Aorta (tissue), 5 donors: ENCODE measurements around the gene PLXNB2. TPM values are rescaled to one million over a fixed set of nuclear protein-coding genes. Genes with fewer than 3 reads are reported as not detected.
"Not testable (repeated sequence)": the region's sequence is repeated elsewhere in the genome, so short reads cannot be mapped to it uniquely, and the experiment has no call there.

Source experiments
- ATAC-seq: fragments of 200-7000 bp; cut with Tn5 transposase; one replicate; pipeline ENCODE4 v1.9.1; 2022; ENCODE audit warnings: moderate library complexity; ENCODE audit not compliant: low FRiP score
- DNase-seq, 2 donors: peaks; one replicate each; pipeline ENCODE4 v3.0.0-alpha.2; 2020
- H3K27ac ChIP-seq, 2 donors: one replicate each; pipeline ENCODE4 v1.5.1; 2013; ENCODE audit warnings: low read length in 2 of 2, mild to moderate bottlenecking in 2 of 2, moderate library complexity in 2 of 2, control low read depth in 1 of 2, inconsistent platforms in 1 of 2, low read depth in 1 of 2
- H3K27me3 ChIP-seq, 2 donors: one replicate each; pipeline ENCODE4 v1.6.1; 2013; ENCODE audit warnings: control low read depth in 1 of 2, low read length in 1 of 2, mild to moderate bottlenecking in 1 of 2, moderate library complexity in 1 of 2; ENCODE audit not compliant: insufficient read depth in 2 of 2, control insufficient read depth in 1 of 2
- H3K36me3 ChIP-seq, 2 donors: one replicate each; pipeline ENCODE4 v1.6.1; 2013; ENCODE audit warnings: control low read depth in 1 of 2, low read length in 1 of 2, mild to moderate bottlenecking in 1 of 2; ENCODE audit not compliant: insufficient read depth in 2 of 2, control insufficient read depth in 1 of 2
- H3K4me1 ChIP-seq, 2 donors: one replicate each; pipeline ENCODE4 v1.6.1; 2013; ENCODE audit warnings: low read length in 2 of 2, control low read depth in 1 of 2, mild to moderate bottlenecking in 1 of 2, moderate library complexity in 1 of 2; ENCODE audit not compliant: insufficient read depth in 2 of 2, control insufficient read depth in 1 of 2
- H3K4me3 ChIP-seq, 2 donors: one replicate each; pipeline ENCODE4 v1.5.1; 2013; ENCODE audit warnings: low read length in 2 of 2, control low read depth in 1 of 2, mild to moderate bottlenecking in 1 of 2
- H3K9me3 ChIP-seq: one replicate; pipeline ENCODE4 v1.6.1; 2013; ENCODE audit warnings: mild to moderate bottlenecking, low read length; ENCODE audit not compliant: control insufficient read depth
- whole genome bisulfite sequencing, 2 donors: extraction: QIAGEN DNeasy Blood & Tissue Kit; methylation state at CpG; one replicate each; pipeline ENCODE4 v1.1.7; 2013; 5-methylcytosine and 5-hydroxymethylcytosine counted together
- intact Hi-C, 2 donors: fragments of 100-400 bp; cut with DNase I; formaldehyde crosslinking; loops; one replicate each; pipeline versions ENCODE4 v1.14.2 to v1.15.0; 2022
- polyA plus RNA-seq, 2 donors: library from polyadenylated mRNA; stranded (reverse); fragments of 200-250 nt; gene quantifications; one replicate each; pipeline ENCODE4 v1.2.3, GENCODE V29; 2013
- total RNA-seq, 2 donors: library from RNA; stranded (reverse); fragmentation: NEBNext Ultra II Directional; extraction: Animal tissue kit (Norgen Biotek cat#: 25700); gene quantifications; one replicate each; pipeline ENCODE4 v1.2.1, GENCODE V29; 2021
- donor health status: healthy with polysubstance abuse.
- donor health status: Bipolar disorder and iron deficiency.
- donor health status: DM: no; HTN: no; CAD: no.
- donor health status: DM: no; HTN: no; CAD: no.
- donor health status: DM: yes; HTN: yes; CAD: no.

The PLXNB2 gene
- total and polyA plus RNA-seq, 4 donors = 46.0 to 214 (median 175) TPM

DNA sequence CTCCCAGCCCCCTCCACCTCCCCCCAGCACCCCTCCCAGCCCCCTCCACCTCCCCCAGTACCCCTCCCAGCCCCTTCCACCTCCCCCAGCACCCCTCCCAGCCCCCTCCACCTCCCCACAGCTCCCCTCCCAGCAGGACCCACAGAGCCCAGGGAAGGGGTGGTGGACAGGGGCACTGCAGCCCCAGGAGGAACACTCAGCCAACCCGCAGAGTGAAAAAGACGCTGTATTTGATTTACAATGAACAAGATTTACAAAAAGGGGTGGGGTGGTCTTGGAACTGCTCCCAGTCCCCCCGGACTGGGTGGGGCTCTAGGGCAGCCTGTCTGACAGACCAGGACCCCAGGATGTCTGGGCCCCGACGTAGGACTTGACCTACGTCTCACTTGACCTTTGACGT, 32.7 kb downstream of the PLXNB2 start:
- no peak overlapping the region for H3K27ac ChIP-seq
- 69 to 74% methylated on average over 7 of the region's 7 CpGs for WGBS, 2 donors
- H3K36me3 ChIP-seq = peaks cover 0 to 6% of the 10 kb centered on the region in 2 donors
- no peaks in the 10 kb centered on the region for H3K9me3 ChIP-seq
- intact Hi-C loops = loop anchor here (5.0 kb wide), 2 partner anchors 53 to 68 kb away; partner anchors contain the start of genes DENND6B (in 1 of the 2) and PPP6R2 (in 1 of the 2)
- no peak overlapping the region for H3K4me3 ChIP-seq
- no peaks in the 10 kb centered on the region for H3K27me3 ChIP-seq
- DNase-seq (no peak), ATAC-seq (no peak)
- no peaks in the 10 kb centered on the region for H3K4me1 ChIP-seq

DNA sequence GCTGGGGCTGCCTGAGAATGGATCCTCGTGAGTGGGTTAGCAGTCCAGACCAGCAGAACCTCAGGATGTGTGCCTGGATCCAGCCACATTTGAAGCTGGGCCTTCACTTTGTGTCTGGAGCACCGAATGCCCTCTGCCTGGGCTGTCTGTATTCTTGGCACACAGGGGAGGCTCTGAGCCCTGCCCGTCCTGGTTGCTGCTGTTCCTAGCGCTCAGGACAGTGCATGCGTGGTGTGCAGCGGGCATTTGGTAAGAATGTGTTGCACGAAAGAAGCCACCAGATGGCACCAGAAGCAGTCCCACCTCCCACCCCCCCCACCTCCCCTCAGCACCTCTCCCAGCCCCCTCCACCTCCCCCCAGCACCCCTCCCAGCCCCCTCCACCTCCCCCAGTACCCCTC, 33.1 kb downstream of the PLXNB2 start:
- no peak for ATAC-seq
- no peak overlapping the region for H3K27ac ChIP-seq
- H3K4me3 ChIP-seq = no peak overlapping the region
- H3K4me1 ChIP-seq = no peaks in the 10 kb centered on the region
- intact Hi-C loops = no loop called here
- no peak for DNase-seq
- no peaks in the 10 kb centered on the region for H3K9me3 ChIP-seq
- H3K27me3 ChIP-seq = no peaks in the 10 kb centered on the region
- WGBS, 2 donors = 20 to 29% methylated on average over 7 of the region's 7 CpGs
- peaks cover 0 to 4% of the 10 kb centered on the region in 2 donors for H3K36me3 ChIP-seq

DNA sequence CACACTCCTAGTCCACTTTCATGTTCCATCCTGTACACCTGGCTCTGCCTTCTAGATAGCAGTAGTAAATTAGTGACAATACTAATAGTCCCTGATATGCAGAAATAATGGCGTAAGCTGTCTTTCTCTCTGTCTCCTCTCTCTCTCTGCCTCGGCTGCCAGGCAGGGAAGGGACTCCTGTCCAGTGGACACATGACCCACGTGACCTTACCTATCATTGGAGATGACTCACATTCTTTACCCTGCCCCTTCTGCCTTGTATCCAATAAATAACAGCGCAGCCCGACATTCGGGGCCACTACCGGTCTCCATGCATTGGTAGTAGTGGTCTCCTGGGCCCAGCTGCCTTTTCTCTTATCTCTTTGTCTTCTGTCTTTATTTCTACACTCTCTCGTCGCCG, 33.7 kb downstream of the PLXNB2 start:
- WGBS, 2 donors = 84 to 86% methylated on average over 9 to 10 of the region's 10 CpGs
- intact Hi-C loops, H3K9me3 ChIP-seq, H3K4me3 ChIP-seq, H3K27me3 ChIP-seq, ATAC-seq, DNase-seq, H3K36me3 ChIP-seq, H3K4me1 ChIP-seq, H3K27ac ChIP-seq: not testable (repeated sequence)

DNA sequence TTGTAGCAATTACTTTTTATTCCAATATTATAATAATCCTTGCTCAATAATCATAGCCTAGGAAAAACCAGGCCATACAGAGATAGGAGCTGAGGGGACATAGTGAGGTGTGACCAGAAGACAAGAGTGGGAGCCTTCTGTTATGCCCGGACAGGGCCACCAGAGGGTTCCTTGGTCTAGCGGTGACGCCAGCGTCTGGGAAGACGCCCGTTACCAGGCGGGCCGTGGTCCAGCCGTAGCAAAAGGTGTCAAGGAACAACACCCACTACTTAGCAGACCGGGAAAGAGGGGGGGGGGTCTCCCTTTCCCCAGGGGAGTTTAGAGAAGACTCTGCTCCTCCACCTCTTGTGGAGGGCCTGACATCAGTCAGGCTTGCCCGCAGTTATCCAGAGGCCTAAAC, 34.1 kb downstream of the PLXNB2 start:
- H3K4me3 ChIP-seq, intact Hi-C loops, H3K27ac ChIP-seq, ATAC-seq, H3K36me3 ChIP-seq, H3K4me1 ChIP-seq, H3K27me3 ChIP-seq, DNase-seq, H3K9me3 ChIP-seq: not testable (repeated sequence)
- 68 to 69% methylated on average over 11 of the region's 11 CpGs for WGBS, 2 donors

DNA sequence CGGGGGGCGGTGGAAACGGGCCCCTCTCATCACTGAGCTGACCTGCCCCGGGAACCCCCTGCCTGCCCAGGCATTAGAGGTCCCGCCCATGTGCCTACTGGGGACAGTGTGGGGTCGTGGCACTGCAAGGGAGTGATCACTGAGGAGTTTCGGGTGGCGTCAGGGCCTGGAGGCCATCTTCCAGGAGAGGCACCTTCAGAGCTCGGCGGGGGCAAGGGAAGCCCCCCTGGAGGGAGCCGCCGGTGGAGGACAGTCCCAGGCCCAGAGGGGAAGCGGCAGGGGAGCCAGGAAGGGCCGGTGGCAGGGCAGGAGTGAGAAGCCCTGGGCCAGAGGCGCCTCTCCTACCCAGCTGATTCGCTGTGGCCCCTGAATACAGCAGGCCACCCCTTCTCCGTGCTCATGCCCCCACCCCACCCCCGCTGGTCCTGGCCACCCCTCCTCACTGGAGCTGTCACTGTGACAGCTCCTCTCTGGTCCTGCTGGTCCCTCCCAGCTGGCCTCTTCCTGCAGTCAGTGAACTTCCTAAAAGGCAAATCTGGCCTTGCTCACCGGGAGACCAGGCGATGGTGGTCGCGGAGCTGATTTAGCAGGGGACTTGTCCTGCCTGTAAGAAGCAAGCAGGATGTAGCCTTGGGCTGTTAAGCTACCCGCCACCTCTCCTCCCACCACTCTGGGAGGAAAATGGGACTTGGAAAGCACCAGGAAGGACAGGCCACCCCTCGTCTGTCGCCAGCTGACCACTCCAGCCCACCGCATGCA, 35.2 kb downstream of the PLXNB2 start:
- Histone ChIP-seq H3K4me1 (no peaks in the 10 kb centered on the region), H3K27ac (no peak overlapping the region), H3K27me3 (no peaks in the 10 kb centered on the region), H3K4me3 (no peak overlapping the region), H3K9me3 (no peaks in the 10 kb centered on the region), H3K36me3 (no peaks in the 10 kb centered on the region)
- 50 to 55% methylated on average over 23 to 26 of the region's 26 CpGs for WGBS, 2 donors
- DNase-seq = no peak
- intact Hi-C loops = no loop called here
- no peak for ATAC-seq

DNA sequence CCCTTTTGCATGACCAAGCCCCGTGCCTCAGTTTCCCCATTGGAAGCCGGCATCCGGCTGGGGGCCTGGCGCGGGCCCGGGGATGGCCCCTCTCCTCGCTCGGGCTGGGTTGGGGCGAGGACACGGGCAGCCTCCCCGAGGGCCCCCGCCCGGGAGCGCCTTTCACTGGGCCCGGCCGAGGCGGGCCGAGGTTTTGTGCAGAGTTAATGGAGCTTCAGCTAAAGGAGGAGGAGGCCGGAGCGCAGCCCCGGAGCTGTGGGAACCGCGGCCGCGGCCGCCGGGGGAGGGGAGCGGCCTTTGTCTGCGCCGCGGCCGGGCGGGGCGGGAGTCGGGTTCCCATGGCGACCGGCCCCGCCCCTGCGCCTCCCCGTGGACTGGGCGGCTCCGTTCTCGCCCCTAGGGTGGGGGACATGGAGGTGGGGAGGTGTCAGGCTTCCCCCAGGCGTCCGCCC, 35.9 kb downstream of the PLXNB2 start:
- no peak overlapping the region for H3K4me3 ChIP-seq
- 1 to 2% methylated on average over 35 to 45 of the region's 45 CpGs for WGBS, 2 donors
- DNase-seq (peak in 1 of 2 donors; percentile 88), ATAC-seq (peak; percentile 20)
- H3K9me3 ChIP-seq = no peaks in the 10 kb centered on the region
- intact Hi-C loops = no loop called here
- H3K4me1 ChIP-seq = no peaks in the 10 kb centered on the region
- no peak overlapping the region for H3K27ac ChIP-seq
- no peaks in the 10 kb centered on the region for H3K36me3 ChIP-seq
- H3K27me3 ChIP-seq = no peaks in the 10 kb centered on the region

DNA sequence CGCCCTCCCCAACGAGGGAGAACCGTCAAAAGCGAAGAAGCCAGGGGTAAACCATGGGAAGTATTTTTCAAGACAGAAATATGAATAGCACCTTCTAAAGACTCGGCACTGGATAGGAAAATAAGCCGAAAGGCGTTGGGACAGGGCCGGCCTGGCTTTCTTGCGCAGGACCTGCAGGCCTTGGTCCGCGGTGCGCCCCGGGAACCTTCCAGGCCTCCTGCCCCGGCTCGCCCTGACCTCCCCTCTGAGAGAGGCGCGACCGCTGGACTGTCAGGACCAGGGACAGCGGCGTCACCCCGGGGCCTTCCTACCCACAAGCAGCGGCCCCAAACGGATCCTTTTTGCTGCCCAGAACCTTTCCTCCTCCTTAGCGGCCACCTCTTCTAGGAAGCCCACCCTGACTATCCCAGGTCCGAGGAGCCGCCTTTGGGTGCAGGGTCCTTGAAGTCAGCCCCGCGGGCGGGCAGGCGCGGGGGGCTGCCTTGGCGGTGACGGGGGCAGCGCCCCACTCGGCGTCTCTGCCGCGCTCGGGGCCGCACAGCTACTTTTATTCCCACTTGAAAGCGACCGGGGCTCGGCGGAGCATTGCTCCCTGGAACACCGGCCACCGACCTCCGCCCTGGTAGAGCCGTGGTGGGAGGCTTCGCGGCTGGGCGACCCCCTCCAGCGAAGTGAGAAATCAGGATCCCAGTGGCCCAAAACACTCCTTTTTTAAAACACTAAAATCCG, 36.6 kb downstream of the PLXNB2 start:
- DNase-seq = peak; percentile 83 to 94
- Histone ChIP-seq H3K27me3 (no peaks in the 10 kb centered on the region), H3K4me3 (peak overlapping the region in 1 of 2 donors; percentile 49), H3K4me1 (no peaks in the 10 kb centered on the region), H3K36me3 (no peaks in the 10 kb centered on the region), H3K27ac (no peak overlapping the region), H3K9me3 (no peaks in the 10 kb centered on the region)
- intact Hi-C loops = no loop called here
- ATAC-seq = peak; percentile 64
- WGBS, 2 donors = 1% methylated on average over 53 of the region's 53 CpGs

DNA sequence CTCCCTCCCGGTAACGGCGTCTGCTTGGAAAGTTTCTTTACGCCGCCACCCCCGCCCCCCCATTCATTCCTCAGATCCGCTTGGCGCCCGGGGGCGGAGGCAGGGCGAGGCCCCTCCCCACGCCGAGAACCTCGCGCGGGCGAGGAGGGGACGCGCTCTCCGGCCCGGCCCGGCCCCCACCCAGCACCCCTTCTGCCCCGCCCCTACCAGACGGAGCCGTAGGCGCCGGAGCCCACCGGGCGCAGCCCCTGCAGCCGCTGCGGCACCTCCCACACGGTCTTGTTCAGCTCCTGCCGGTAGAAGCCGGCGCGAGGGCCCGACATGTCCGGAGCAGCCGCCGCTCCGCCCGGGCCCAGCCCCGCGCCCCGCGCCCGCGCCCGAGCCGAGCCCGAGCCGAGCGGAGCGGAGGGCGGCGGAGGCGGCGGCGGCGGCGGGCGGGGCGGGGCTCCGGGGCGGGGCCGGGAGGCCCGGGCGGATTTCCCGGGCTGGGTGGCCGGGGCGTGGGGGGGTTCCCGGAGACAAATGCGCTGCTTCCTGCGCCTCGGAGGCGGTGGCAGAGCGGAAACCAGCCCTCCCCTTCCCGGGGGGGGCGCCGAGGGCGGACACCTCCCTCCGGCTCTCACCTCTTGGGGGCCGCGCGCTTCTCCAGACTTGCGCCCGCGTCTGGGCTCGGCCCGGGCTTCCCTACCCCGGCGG, 37.3 kb downstream of the PLXNB2 start, which contains the start of gene MAPK11:
Gene MAPK11, minus strand, starts transcription at position 411 of the 696 bp plus-strand sequence. Its CDS starts 88 bp downstream, at position 323.
- Histone ChIP-seq H3K4me1 (no peaks in the 10 kb centered on the region), H3K27ac (no peak within 1 kb of the TSS), H3K4me3 (peak within 1 kb of the TSS; percentile 7 to 49), H3K9me3 (no peaks in the 10 kb centered on the region), H3K27me3 (no peaks in the 10 kb centered on the region), H3K36me3 (no peaks in the 10 kb centered on the region)
- WGBS, 2 donors = 0 to 1% methylated on average over 34 to 92 of the region's 92 CpGs
- DNase-seq = peak in 1 of 2 donors; percentile 86
- peak; percentile 51 for ATAC-seq
- intact Hi-C loops = no loop called here
